Pancreas (tissue), 10 donors: ENCODE measurements around the gene HIBCH. TPM values are rescaled to one million over a fixed set of nuclear protein-coding genes. Genes with fewer than 3 reads are reported as not detected.
A peak's percentile ranks its signal among the peaks of the same experiment; 100 is the strongest.

Experiments used
- ATAC-seq, 4 donors: fragments of 200-7000 bp; cut with Tn5 transposase; one replicate each; pipeline versions ENCODE4 v1.8.0 to v1.9.1; 2020; ENCODE audit warnings: mild to moderate bottlenecking in 4 of 4, moderate library complexity in 4 of 4
- DNase-seq, 6 donors: peaks; one replicate each; pipeline ENCODE4 v3.0.0-alpha.2; 2020
- FAIRE-seq: peaks from 2 replicates; lab custom pipeline; 2012; peaks lifted over from hg19 to GRCh38; lab: Jason Lieb, UNC
- H3K27ac ChIP-seq, 4 donors: fragments of 200-600 bp; sonication (generic); 1 replicate in 3 of 4; 2 replicates in 1 of 4; pipeline versions ENCODE4 v1.5.0 to v1.8.0; 2020
- H3K27me3 ChIP-seq, 4 donors: fragments of 200-600 bp; one replicate each; pipeline ENCODE4 v1.8.0; 2021
- H3K36me3 ChIP-seq, 3 donors: fragments of 200-600 bp; sonication (generic) in 1 of 3; one replicate each; pipeline versions ENCODE4 v1.5.0 to v1.8.0; 2020 to 2021
- H3K4me1 ChIP-seq, 3 donors: fragments of 200-600 bp; one replicate each; pipeline ENCODE4 v1.8.0; 2021
- H3K4me3 ChIP-seq, 4 donors: fragments of 200-600 bp; sonication (generic) in 2 of 4; one replicate each; pipeline versions ENCODE4 v1.5.0 to v1.8.0; 2020 to 2021
- H3K9me3 ChIP-seq, 4 donors: fragments of 200-600 bp; one replicate each; pipeline ENCODE4 v1.8.0; 2021
- WGBS, 2 donors: extraction: QIAGEN DNeasy Blood & Tissue Kit; methylation state at CpG; one replicate each; pipeline ENCODE4 v1.1.7; 2013; 5-methylcytosine and 5-hydroxymethylcytosine counted together
- intact Hi-C, 3 donors: fragments of 100-400 bp; cut with DNase I; formaldehyde crosslinking; loops; one replicate each; pipeline versions ENCODE4 v1.11.1 to v1.14.2; 2022
- polyA plus RNA-seq, 2 donors: library from polyadenylated mRNA; stranded (reverse); fragments of 200-250 nt; gene quantifications; one replicate each; pipeline ENCODE4 v1.2.3, GENCODE V29; 2013
- total RNA-seq, 6 donors: library from RNA; stranded (reverse); fragmentation: NEBNext Ultra II Directional in 4 of 6; extraction: Animal tissue kit (Norgen Biotek cat#: 25700) in 4 of 6; gene quantifications; one replicate each; pipeline versions ENCODE4 v1.2.1 to v1.2.4, GENCODE V29; 2021 to 2023
- TF ChIP-seq, protein P1 (sequence below), 4 donors: fragments of 200-600 bp; sonication (generic) in 3 of 4; IDR thresholded peaks; one replicate each; pipeline versions ENCODE4 v1.5.0 to v1.8.0; 2021; ENCODE audit warnings: antibody characterized with exemption in 4 of 4
- donor health status: healthy with polysubstance abuse.
- donor health status: DM: no; HTN: no; CAD: no; lungs with moderate emphysema.
- donor health status: DM: no; HTN: no; CAD: no.
- donor health status: control.
- donor health status: control.
- donor health status: Bipolar disorder and iron deficiency.
- donor health status: DM: yes; HTN: yes; CAD: no.
- donor health status: DM: no; HTN: no; CAD: no.
- donor health status: DM: no; HTN: no; CAD: no.
- donor health status: DM: yes; HTN: yes; CAD: no.

Gene HIBCH
- total and polyA plus RNA-seq, 8 donors, result 7.6 to 29.3 (median 21.1) TPM

DNA sequence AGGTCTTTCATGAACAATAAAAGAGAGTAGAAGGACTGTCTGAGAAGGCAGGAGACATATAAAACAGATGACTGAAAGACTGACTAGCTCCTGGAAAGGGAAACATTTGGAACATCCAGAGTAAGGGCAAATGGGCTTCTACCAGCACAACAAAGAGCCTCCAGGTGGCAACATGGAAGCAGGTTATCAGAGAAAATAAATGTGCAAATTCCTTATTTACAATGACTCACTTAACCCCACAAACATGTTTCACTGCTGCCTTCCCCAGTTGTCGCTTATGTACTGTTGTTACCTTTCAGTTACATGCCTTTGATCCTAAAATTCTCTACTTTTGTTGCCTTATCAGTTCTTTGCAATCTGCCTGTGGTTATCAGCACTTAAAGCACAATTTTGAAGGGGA lies 117.0 kb downstream of the HIBCH start:
- Histone ChIP-seq H3K4me3 (no peak overlapping the region), H3K27me3 (no peaks in the 10 kb centered on the region), H3K36me3 (peaks cover 0 to 3% (median 0%) of the 10 kb centered on the region in 3 donors), H3K9me3 (no peaks in the 10 kb centered on the region), H3K27ac (no peak overlapping the region), H3K4me1 (peaks cover 0 to 6% (median 0%) of the 10 kb centered on the region in 3 donors)
- FAIRE-seq, result no peak
- DNase-seq, result no peak
- peak; percentile 30 to 60 (median 54) for ATAC-seq
- WGBS, 2 donors, result 93% methylated on average over 1 of the region's 1 CpG
- intact Hi-C loops, result no loop called here
- TF ChIP-seq, protein P1, sequence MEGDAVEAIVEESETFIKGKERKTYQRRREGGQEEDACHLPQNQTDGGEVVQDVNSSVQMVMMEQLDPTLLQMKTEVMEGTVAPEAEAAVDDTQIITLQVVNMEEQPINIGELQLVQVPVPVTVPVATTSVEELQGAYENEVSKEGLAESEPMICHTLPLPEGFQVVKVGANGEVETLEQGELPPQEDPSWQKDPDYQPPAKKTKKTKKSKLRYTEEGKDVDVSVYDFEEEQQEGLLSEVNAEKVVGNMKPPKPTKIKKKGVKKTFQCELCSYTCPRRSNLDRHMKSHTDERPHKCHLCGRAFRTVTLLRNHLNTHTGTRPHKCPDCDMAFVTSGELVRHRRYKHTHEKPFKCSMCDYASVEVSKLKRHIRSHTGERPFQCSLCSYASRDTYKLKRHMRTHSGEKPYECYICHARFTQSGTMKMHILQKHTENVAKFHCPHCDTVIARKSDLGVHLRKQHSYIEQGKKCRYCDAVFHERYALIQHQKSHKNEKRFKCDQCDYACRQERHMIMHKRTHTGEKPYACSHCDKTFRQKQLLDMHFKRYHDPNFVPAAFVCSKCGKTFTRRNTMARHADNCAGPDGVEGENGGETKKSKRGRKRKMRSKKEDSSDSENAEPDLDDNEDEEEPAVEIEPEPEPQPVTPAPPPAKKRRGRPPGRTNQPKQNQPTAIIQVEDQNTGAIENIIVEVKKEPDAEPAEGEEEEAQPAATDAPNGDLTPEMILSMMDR (IDR thresholded peaks at IDR 0.05), result no peak

DNA sequence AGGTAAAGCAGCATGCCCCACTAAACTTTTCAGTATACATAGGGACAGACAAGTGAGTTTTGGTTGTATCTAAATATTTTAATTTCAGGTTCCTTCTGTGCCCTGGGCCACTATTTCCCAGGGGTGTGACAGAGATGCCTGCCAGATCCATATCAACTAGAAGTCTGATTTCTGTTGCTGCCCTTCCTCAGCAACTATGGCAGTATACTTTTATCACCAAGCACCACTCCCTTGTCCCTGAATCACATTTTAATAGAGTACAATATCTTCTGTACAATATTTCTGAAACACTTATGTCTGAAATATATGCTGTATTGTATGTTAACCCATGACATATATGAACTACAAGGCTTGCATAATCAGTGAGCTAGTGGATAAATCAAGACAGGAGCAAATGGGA lies 117.6 kb downstream of the HIBCH start:
- peaks cover 0 to 3% (median 0%) of the 10 kb centered on the region in 3 donors for H3K36me3 ChIP-seq
- H3K27ac ChIP-seq, result no peak overlapping the region
- DNase-seq, result no peak
- no peaks in the 10 kb centered on the region for H3K9me3 ChIP-seq
- peaks cover 0 to 6% (median 0%) of the 10 kb centered on the region in 3 donors for H3K4me1 ChIP-seq
- no peak for FAIRE-seq
- no peaks in the 10 kb centered on the region for H3K27me3 ChIP-seq
- TF ChIP-seq, protein P1 (IDR thresholded peaks at IDR 0.05), result no peak
- no peak for ATAC-seq
- intact Hi-C loops, result no loop called here
- H3K4me3 ChIP-seq, result no peak overlapping the region

DNA sequence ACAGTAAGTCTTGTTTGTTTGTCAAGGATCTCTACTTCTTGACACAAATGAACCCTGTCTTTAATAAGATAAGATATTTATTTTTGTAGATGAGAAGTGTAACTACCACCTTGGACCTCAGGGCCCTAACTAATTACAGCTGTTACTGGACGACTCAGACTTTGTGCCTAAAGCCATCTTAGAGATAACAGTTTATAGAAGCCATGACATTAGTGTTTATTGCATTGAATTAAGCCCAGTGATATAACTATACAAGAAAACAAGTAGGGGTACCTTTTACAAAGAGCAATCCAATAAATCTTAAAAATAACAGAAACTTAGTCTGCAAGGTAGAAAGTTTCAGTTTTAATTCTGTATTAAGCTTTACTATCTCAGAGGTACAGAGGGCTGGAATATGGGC lies 119.0 kb downstream of the HIBCH start:
- no peak overlapping the region for H3K27ac ChIP-seq
- H3K4me1 ChIP-seq, result peaks cover 0 to 6% (median 0%) of the 10 kb centered on the region in 3 donors
- H3K9me3 ChIP-seq, result no peaks in the 10 kb centered on the region
- intact Hi-C loops, result no loop called here
- 64 to 73% methylated on average over 1 of the region's 1 CpG for WGBS, 2 donors
- TF ChIP-seq, protein P1 (IDR thresholded peaks at IDR 0.05), result no peak
- DNase-seq (no peak), ATAC-seq (no peak), FAIRE-seq (no peak)
- no peaks in the 10 kb centered on the region for H3K27me3 ChIP-seq
- peaks cover 0 to 3% (median 0%) of the 10 kb centered on the region in 3 donors for H3K36me3 ChIP-seq
- H3K4me3 ChIP-seq, result no peak overlapping the region

DNA sequence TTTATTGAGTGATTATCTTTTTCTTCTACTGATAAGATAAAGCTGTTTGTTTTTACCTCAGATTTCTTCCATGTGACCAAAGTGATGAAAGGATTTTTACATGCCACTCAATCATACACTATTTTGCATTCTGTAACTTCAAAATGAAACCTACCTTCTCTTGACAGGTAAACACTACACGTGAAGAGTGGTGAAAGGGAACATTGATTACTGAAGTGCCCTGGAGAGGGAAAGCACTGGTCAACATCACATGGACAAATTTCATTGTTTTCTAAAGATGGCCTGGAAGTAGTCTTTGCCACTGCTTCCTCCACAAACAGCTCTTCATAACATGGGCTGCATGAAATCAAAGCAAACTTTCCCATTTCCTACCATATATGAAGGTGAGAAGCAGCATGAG lies 120.1 kb downstream of the HIBCH start:
- DNase-seq (no peak), ATAC-seq (peak in 2 of 4 donors; percentile 20 to 32), FAIRE-seq (no peak)
- H3K4me1 ChIP-seq, result peaks cover 0 to 6% (median 0%) of the 10 kb centered on the region in 3 donors
- 11 to 12% methylated on average over 1 of the region's 1 CpG for WGBS, 2 donors
- H3K36me3 ChIP-seq, result peaks cover 0 to 3% (median 0%) of the 10 kb centered on the region in 3 donors
- H3K27me3 ChIP-seq, result no peaks in the 10 kb centered on the region
- intact Hi-C loops, result no loop called here
- no peak overlapping the region for H3K27ac ChIP-seq
- TF ChIP-seq, protein P1 (IDR thresholded peaks at IDR 0.05), result no peak
- no peak overlapping the region for H3K4me3 ChIP-seq
- no peaks in the 10 kb centered on the region for H3K9me3 ChIP-seq

DNA sequence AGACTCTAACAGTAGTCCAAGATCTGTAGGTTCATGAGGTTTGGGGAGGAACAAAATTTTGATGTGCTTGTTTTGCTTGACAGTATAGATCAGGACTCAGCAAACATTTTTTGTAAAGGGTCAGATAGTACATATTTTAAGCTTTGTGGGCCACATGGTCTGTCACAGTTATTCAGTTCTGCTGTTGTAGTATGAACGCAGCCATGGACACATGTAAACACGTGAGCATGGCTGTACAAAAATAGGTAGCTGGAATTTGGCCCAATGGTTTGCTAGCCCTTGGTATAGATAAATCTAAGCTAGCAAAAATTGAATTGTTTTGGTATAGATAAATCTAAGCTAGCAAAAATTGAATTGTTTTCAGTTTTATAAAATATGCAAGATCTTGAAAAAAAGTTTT lies 120.5 kb downstream of the HIBCH start:
- ATAC-seq (no peak), DNase-seq (no peak), FAIRE-seq (peak; percentile 5)
- Histone ChIP-seq H3K36me3 (peaks cover 0 to 3% (median 0%) of the 10 kb centered on the region in 3 donors), H3K27ac (no peak overlapping the region), H3K27me3 (no peaks in the 10 kb centered on the region), H3K4me1 (peaks cover 0 to 6% (median 0%) of the 10 kb centered on the region in 3 donors), H3K4me3 (no peak overlapping the region), H3K9me3 (no peaks in the 10 kb centered on the region)
- intact Hi-C loops, result no loop called here
- TF ChIP-seq, protein P1 (IDR thresholded peaks at IDR 0.05), result no peak
- 44 to 69% methylated on average over 2 of the region's 2 CpGs for WGBS, 2 donors
